ENCODE measurements around the gene KLHDC9.

KLHDC9 gene

DNA sequence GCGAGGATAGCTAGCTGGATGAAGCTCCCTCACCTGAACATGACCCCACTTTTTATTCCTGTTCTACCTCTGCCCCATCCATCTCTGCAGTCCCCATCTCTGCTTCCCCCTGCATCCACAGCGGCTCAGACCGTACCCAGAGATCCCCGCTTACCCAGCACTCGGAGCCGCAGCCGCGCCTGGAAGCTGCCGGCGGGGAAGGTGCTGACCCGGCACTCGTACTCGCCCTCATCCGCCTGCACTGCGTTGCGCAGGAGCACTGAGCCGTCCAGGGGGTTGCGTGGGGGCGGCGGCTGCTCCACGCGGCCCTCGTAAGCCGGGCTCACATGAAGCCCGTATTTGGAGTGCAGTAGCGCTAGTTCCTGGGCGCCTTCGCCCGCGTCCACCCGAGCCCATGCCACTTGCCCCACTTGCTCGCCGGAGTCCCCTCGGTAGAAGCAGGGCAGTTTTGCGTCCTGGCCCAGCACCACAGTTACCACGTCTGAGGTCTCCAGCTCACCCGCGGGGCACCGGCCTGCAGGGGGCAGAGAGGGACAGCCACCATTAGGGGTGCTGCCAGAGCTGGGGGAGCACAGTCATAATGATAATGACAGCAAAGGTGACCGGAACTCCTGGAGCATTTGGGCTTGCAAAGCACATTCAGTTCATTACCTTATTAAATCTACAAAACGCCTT is 18.6 kb upstream of the KLHDC9 start:
- no peak for DNase-seq

DNA sequence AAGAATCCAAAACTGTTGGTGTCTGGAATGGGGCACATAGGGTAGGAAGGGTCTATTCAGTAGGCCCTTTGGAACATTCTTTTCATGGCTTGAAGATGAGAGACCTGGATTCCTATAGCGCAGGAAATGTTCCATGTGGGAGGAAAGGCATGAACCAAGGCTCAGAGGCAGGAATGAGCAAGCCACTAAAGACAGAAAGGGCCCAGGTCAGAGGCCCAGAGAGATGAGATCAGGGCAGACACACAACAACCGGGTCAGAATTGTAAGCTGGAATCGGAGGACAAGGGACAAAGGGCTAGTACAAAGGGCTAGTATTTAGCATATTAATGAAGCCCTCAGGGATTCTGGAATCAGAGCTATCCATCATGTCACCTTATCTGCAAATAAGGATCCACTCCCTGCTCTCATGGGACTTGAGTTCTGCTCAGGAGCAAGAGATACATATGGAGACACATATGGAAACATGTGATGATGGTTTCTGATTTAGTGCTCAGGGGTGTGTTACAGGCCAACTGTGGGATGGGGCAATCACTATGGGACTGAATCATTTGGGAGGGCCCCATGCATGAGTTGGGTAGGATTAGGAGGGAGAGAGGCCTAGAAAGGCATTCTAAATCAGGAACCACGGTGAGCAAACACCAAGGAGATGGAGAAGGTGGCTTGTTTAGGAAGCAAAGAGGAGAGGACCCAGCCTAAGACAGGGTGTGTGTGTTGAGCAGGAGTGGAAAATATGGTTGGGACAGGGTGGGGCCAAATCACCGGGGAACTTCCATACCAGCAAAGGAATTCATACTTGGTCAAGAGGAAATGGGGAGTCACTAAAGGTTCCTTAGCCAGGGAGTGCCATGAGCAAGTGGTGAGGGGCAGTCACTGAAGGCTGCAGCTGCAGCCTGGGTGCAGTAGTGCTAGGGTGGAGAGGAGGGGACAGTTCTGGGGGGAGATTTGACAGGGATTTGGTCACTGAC is 17.4 kb upstream of the KLHDC9 start:
- DNase-seq: no peak

DNA sequence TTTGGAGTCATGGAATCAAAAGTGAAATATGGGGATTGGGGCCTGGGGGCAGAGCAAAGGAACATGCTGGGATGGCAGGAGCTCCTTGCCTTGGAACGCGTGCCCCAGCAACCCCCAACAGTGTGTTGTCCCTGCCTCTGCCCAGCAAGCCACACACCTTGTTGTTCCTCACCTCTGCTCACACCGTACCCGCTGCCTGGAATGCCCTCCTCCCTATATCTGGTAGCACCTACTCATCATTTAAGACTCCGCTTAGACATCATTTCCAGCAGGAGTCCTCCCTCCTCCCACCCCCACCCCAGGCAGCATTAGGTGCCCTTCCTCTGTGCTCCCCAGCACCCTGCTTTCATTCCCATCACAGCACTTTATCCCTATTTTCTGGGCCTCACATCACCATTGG is 16.6 kb upstream of the KLHDC9 start:
- DNase-seq: no peak

DNA sequence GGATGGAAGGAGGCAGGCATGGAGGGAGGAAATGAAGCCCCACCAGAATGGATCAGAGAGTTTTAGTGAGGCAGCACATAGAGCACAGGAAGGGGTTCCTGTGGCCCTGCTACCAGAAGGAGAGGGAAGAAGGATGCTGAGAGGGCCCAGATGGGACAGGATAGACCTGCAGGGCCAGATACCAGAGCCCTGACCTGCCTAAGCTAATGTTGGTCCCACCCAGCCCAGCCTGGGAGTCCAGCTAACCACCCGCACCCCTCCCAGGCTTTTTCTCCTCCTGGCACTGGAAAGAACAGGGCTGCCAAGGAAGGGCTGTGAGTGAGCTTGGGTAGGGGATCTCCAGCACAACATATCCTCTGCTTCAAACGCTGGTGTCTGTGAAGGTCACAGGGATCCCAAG is 15.7 kb upstream of the KLHDC9 start:
- no peak for DNase-seq

DNA sequence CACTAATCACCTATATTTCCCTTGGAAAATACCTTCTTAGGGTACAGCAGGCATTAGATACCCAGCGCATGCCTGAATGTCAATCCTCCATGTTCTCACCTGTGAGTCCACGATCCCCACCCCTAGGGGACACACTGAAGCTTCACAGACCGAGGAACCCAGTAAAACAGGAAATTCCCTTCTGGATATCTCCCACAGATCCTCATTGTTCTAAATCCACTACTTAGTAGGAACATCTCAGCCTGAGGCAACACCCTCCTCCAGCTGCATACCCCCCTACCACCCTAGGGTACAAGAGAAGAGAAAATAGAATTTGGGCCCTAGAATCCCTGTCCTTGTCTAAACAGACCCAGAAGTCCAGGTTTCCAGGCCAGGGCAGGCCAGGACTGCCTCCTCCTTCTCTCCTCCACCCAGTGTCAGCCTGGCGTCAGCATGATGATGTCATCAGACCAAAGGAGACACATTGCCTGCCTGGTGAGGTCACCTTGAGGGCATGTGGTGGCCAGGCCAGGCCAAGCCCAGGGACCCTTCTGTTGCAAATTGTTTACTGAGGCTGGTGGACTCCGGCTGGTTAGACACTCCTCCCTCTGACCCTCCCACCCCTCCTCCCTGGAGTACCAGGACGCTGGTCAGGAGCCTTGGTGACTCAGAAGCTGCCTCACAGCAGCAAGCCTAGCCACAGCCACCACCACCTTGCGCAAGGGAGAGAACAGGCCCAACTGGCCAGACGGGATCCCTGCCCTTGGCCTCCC is 15.0 kb upstream of the KLHDC9 start:
- peak; percentile 51 for DNase-seq

DNA sequence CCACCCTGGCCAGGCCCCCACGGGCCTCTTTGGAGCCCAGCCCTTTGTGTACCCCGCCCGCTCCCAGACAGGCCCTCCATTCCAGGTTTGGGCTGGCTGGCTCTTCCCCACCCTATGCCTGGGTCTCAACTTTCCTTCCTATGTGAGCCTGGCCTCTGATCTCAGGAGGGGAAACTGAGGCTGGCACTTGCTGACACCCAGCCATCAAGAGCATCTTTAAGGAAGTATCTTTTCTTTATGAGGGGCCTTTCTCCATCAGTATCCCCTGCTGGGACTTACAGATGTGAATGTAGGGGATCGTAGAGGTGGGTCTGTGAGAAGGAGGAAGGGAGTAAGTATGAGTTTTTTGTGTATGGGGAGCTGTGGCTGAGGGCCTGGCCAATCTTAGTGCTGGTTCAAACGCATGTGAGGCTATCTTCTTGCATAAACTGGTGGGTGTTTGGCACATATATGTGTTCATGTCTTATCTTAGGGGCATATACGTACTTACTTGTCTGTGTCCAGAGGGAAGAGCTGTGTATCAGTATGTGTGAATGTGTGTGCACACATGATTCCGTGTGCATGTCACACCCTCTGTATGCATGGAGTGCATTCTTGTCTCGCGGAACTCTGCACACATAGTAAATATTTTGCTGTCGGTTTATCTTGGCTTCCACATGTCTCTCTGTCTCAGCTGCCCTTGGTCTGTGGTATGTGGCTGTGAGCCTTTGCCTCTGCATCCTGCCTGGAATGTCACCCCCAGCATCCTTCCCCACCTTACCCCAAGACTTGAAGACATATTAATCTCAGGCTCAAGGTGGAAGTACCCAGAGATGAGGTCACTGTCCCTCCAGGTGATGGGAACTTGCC is 14.2 kb upstream of the KLHDC9 start:
- DNase-seq: no peak

DNA sequence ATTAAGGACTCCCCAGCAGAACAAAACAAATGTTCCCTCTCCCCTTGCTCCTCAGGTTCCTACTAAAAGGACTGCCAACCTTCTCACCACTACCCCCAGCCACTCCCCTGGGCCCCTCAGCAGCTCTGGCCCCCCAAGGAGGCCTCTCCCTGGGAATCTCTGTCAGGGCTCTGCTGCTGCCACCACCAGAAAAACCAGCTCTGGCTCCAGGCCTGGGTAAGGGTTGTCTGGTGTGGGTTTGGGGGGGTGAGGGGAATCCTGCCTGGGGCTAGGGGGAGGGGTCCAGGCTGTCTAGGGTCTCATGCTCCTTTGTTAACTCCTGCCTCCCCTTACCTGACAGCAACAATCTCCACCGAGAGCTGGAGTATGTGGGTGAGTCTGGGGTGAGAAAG is 13.6 kb upstream of the KLHDC9 start:
- no peak for DNase-seq

DNA sequence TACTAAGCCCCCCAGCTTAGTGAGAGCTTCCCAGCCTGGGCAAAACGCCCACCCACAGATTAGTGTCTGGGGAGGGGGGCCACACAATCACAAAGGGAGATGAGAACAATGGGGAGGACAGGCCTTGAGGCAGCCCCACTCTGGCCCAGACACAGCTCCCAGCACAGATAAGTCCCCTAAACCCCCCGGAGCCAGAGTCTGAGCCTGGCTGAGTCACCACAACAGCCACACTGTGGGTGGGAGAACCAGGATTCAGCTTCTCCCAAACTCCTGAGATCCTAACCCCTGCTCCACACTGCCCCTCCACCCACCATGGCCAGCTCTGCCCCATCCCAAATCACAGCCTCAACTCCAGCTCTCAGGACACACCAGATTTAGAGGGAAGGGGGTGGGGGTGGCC is 13.0 kb upstream of the KLHDC9 start:
- no peak for DNase-seq

DNA sequence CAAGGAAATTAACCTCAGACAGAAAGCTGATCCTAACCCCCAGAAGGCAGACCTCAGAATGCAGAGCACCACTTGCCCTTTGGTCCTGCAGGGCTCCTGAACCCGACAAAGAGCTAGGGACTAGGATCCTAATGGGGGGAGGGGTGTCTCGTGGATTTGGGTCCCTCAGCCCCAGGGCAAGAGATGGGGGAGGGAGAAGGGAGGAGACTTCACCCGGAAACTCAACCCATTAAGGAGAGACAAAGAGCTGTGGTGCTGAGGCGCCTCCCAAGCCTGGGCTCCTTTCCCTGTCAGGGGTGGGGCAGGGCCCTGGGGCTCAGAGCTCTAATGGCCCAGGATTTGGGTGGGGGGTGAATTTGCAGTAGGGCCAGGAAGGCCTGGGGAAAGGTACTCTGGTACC is 11.7 kb upstream of the KLHDC9 start:
- DNase-seq: no peak

DNA sequence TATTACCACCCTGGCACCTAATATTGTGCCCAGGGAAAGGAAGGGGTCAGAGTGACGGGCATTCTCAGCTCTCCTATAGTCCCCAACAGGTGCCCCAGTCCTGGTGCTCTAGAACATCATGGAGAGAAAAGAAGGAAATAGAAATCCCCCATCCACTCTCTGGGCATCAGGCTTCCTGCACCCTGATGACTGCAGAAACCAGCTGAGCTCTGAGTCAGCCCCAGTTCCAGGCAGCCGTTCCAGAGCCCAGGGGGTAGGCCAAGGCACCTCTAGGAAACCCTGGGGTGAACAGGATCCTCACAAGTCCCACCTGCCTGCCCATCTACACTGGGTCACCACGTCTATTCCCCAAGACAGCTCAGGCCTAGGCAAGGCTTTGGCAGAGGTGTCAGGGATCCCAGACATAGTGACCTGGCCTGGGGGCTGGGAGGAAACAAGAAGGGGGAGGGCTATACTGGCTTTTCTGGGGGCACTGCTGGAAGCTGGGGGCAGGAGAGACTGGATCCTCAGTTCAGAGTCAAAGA is 9.5 kb upstream of the KLHDC9 start:
- DNase-seq: no peak

DNA sequence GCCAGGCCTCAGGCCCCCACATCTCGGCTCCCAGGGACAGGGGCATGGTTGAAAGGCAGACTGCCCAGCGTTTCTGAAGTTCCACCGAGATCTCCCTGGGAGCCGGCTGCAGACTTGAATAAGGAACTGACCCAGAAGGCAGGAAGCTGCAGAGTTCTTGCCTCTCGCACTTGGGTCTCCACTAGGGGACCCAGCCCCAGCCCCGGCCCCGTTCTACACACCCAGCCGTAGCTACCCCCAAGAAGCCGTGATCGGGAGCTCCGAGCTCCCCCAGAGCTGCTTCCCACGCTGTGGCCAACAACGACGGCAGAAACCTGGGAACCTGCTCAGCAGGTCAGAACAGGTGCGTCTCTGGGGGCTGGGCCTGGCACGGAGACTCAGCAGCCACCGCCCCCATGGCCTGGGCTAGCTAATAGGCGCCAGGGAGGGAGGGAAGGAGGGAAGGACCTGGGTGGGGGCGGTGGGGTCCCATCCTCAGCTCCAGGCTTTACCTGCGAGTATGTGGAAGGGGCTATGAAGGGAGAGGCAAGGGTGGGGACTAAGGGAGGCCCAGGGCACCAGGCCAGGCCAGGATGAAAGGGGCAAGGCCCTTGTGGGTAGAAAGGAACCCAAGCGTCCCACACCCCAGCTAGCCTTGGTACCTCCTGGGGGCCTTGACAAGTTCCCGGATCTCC is 8.8 kb upstream of the KLHDC9 start, which contains the start of gene NECTIN4:
Gene NECTIN4 (minus strand): TSS at position 308 of the 674 bp plus-strand sequence. CDS start 262 bp downstream, at position 46.
- DNase-seq: no peak

DNA sequence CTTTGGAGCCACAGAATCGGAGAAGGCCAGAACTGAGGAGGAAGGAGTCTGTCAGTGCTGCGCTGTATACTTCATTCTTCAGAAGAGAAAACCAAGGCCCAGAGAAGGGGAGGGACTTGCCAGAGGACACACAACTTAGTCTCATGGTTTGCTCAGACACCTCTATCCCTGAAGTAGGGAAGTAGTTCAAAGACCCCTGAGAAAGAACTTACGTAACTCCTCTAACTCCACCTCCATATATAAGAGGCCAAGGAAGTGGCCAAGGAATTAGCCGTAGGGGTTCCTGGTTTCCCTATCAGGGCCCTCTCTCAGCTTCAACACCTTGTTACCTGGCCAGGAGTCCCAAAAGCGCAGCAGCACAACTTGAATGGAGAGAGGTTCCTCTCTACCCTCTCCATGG is 8.2 kb upstream of the KLHDC9 start:
- no peak for DNase-seq

DNA sequence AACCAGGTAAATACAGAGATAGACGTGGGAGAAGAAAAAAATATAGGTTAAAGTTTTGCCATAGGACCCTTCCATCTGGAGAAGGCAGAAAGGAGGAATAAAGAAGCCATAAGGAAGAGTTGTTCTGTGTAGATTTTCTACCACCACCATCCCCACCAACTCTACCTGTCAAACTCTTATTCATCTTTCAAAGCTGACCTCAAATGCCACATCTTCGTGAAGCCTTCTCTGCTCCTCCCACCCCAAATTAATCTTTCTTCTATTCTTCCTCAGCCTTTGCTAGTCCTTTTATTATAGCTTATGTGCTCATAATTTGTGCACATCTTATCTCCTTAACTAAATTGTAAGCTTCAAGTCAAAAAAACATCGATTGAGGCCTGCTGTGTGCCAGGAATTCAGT is 7.5 kb upstream of the KLHDC9 start:
- no peak for DNase-seq

DNA sequence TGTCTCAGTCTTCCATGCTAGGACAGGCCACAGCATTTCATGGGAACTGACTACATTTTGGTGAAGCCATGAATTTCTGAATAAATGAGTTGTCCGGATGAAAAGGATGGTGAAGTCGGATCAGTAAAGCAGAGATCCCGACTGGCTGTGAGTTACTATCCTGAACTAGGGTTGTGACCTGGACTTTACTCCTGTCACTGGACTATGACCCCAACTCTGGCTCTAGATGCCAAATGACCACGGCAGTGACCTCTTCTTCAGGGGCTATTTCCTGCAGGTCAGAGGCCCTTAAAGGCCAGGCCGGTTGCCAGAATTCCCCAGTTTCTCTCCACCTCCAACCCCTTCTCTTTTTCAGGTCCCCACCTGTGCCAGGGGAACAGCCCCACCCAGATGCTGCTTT is 7.1 kb upstream of the KLHDC9 start:
- no peak for DNase-seq

DNA sequence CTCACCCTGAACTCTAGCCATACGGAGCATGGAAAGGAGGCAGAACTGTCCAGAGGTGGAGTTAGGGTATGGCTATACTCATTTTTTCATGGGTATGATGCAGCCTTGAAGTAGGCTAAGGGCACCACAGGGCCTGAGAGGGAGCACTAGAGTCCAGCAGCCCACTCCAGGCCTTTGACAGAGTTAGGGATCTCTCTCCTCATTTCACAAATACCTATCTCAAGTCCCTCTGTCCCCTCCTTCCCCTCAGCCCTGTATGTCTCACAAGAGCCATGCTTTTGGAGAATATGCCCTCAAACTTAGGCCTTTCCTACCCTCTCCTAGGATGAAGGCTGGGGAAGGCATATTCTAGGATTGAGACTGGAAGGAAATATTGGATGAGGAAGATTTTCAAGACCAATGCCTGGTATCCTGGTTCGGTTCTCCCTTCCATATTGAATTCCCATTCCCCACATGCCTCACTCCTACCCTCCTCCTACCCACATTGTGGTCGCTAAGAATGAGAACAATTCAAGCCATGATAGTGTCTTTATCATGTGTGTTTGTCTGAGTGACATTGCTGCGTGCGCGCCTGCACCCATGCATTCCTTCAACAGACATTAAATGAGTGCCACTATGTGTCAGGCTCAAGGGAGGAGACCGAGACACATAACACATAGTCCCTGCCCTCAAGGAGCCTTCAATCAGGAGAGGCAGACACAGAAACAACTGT is 6.2 kb upstream of the KLHDC9 start:
- DNase-seq: no peak

DNA sequence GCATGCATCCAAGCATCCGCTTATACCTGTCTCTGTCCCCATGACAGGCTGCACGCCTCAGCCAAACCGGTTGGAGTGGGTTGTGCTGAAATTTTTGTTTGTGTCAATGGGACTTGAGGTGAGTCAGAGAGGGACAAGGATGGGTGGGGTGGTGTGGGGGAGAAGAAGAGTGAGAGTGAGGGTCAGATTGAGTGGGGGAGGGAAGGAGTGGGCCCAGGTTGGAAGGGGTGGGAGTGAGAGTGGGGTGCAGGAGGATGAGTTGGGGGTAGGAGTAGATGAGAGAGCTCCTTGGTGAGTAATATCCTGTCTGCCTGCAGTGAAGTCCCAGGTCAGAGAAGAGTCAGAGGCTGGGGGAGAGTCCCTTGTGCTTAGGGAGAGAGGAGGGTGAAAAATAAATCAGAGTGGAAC is 5.5 kb upstream of the KLHDC9 start:
- no peak for DNase-seq

DNA sequence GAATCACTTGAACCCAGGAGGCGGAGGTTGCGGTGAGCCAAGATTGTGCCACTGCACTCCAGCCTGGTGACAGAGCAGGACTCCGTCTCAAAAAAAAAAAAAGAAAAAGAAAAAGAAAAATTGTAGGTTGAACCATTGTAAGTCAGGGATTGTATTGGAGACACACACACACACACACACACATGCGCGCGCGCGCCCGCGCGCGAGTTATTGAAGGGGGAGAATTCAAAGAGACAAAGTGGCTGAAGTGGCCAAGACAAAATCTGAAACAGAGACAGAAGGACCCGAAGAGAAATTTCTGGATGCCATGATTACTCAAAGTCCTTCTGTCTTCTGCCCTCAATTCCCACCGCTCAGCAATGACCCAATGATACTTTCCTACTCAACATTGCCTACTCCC is 3.7 kb upstream of the KLHDC9 start:
- DNase-seq: no peak

DNA sequence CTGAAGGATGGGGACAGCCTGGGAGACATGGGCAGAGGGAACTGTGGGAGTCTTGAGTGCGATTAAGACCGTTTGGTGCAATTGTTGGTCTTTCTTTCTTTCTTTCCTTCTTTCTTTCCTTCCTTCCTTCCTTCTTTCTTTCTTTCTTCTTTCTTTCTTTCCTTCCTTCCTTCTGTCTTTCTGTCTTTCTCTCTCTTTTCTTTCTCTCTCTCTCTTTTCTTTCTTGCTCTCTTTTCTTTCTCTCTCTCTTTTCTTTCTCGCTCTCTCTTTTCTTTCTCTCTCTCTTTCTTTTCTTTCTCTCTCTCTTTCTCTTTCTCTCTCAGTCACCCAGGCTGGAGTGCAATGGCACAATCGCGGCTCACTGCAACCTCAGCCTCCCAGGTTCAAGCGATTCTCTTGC is 2.9 kb upstream of the KLHDC9 start:
- DNase-seq: no peak

DNA sequence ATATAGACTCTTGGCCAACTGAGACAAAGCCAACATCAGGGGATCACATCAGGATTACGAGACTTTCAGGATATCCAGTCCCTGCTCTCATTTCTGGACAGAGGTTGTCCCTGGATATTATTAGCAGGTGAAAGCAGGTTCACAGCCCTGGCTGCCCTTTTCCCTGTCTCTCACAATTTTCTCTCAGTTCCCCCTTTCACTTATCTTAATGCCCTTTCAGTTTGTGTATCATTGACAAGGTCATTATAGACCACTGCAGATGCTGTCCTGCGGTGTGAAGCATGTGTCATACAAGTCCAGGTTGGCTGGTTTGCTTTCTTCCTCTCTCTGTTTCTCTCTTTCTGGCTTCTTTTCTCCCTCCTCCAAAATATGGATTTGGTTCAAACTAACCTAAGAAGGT is 2.1 kb upstream of the KLHDC9 start:
- no peak for DNase-seq

DNA sequence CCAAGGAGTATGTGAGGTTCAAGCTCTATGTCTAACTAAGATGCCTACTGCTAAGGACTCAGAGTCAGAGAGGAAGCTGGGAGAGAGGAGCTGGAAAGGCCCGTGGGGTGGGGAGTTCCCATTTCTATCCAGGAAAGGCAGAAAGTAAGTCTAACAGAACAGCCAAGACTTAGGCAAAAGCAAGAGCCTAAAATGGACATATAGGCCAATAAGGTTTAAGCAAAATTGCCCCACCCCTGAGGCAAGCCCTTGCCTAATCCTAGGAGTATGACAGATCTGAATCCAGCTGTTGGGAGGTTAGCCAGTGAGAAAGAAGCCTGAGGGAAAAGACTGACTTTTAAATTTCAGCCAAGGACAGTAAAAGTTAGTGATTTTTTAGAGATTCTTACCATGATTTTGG is 1.6 kb upstream of the KLHDC9 start:
- DNase-seq: no peak

All from amniotic stem cell (primary cell).